K562 (cell line): Measurements from ENCODE around the gene MGAT4D. TPM values are rescaled to one million over a fixed set of nuclear protein-coding genes. Genes with fewer than 3 reads are reported as not detected.
A peak's percentile ranks its signal among the peaks of the same experiment; 100 is the strongest.

Source experiments
- CHD2 ChIP-seq: IDR thresholded peaks from 2 replicates; pipeline ENCODE4 v1.6.1; 2011; ENCODE audit warnings: low read depth, low read length
- EP400 ChIP-seq: fragments of 450-650 bp; IDR thresholded peaks from 2 replicates; pipeline ENCODE4 v1.6.1; 2017; ENCODE audit warnings: antibody characterized with exemption, mild to moderate bottlenecking, moderate library complexity
- ERF ChIP-seq: fragments of 450-650 bp; formaldehyde crosslinking; IDR thresholded peaks from 2 replicates; pipeline ENCODE4 v1.4.0; 2020; ENCODE audit warnings: mild to moderate bottlenecking, mixed read lengths
- GABPB2 ChIP-seq: fragments of 250-450 bp; sonication (Bioruptor Pico); conservative IDR thresholded peaks from 2 replicates; pipeline ENCODE4 v1.5.1; 2021; ENCODE audit warnings: mild to moderate bottlenecking
- GTF2E2 ChIP-seq: fragments of 200-800 bp; sonication (Bioruptor generic); IDR thresholded peaks from 2 replicates; pipeline ENCODE4 v1.6.1; 2016; ENCODE audit warnings: missing genetic modification characterization, missing compliant biosample characterization
- HNRNPL ChIP-seq: fragments of 200-400 bp; formaldehyde crosslinking; IDR thresholded peaks from 2 replicates; pipeline ENCODE4 v1.6.1; 2017; ENCODE audit warnings: low read depth, mild to moderate bottlenecking, low read length
- MBD1 ChIP-seq: fragments of 250-450 bp; sonication (Bioruptor Pico); IDR thresholded peaks from 2 replicates; pipeline ENCODE4 v1.8.0; 2022; ENCODE audit warnings: inconsistent platforms
- MITF ChIP-seq: IDR thresholded peaks from 2 replicates; pipeline ENCODE4 v1.6.1; 2014; ENCODE audit warnings: antibody characterized with exemption
- NCOR1 ChIP-seq: fragments of 450-650 bp; IDR thresholded peaks from 2 replicates; pipeline ENCODE4 v1.6.1; 2016; ENCODE audit warnings: mild to moderate bottlenecking, moderate library complexity
- NR2C1 ChIP-seq, 2 experiments: fragments of 450-650 bp; IDR thresholded peaks; 2 replicates each; pipeline ENCODE4 v1.6.1; 2017; ENCODE audit warnings: mild to moderate bottlenecking in 2 of 2, antibody characterized with exemption in 1 of 2, inconsistent platforms in 1 of 2, missing compliant biosample characterization in 1 of 2, missing genetic modification characterization in 1 of 2
- NRF1 ChIP-seq, 2 experiments: fragments of 450-650 bp; IDR thresholded peaks in 1 of 2; conservative IDR thresholded peaks in 1 of 2; 2 replicates each; pipeline ENCODE4 v1.6.1; 2014; ENCODE audit warnings: mild to moderate bottlenecking in 2 of 2
- PRPF4 ChIP-seq: fragments of 200-400 bp; formaldehyde crosslinking; IDR thresholded peaks from one replicate; pipeline ENCODE4 v1.6.1; 2017; ENCODE audit warnings: low read length, low read depth, mild to moderate bottlenecking; ENCODE audit not compliant: insufficient read depth, poor library complexity, severe bottlenecking
- RFX7 ChIP-seq: fragments of 250-450 bp; sonication (Bioruptor Pico); IDR thresholded peaks from 2 replicates; pipeline ENCODE4 v1.5.1; 2021; ENCODE audit warnings: mild to moderate bottlenecking
- RREB1 ChIP-seq: fragments of 250-450 bp; sonication (Bioruptor Pico); IDR thresholded peaks from 2 replicates; pipeline ENCODE4 v1.4.0; 2020
- SAFB2 ChIP-seq: fragments of 200-400 bp; formaldehyde crosslinking; IDR thresholded peaks from 2 replicates; pipeline ENCODE4 v1.6.1; 2018; ENCODE audit warnings: borderline replicate concordance, low read length, low read depth, moderate library complexity; ENCODE audit not compliant: severe bottlenecking
- SNIP1 ChIP-seq: fragments of 450-650 bp; IDR thresholded peaks from 2 replicates; pipeline ENCODE4 v1.7.1; 2017; ENCODE audit warnings: low read depth, mild to moderate bottlenecking
- ZFP30 ChIP-seq: fragments of 250-450 bp; sonication (Bioruptor Pico); IDR thresholded peaks from 2 replicates; pipeline ENCODE4 v1.8.0; 2022; ENCODE audit warnings: moderate library complexity, mild to moderate bottlenecking, inconsistent platforms, borderline replicate concordance
- ZNF121 ChIP-seq: sonication (generic); formaldehyde crosslinking; conservative IDR thresholded peaks from 2 replicates; pipeline ENCODE4 v1.8.0; 2022; ENCODE audit warnings: missing genetic modification reagents
- ZNF184 ChIP-seq: sonication (generic); formaldehyde crosslinking; IDR thresholded peaks from 2 replicates; pipeline ENCODE4 v1.5.0; 2020; ENCODE audit warnings: missing genetic modification reagents
- ZNF77 ChIP-seq: fragments of 250-450 bp; sonication (Bioruptor Pico); IDR thresholded peaks from 2 replicates; pipeline ENCODE4 v1.5.0; 2020
- polyA plus RNA-seq, 8 experiments: library from polyadenylated mRNA; depleted of rRNA in 4 of 8; stranded (reverse) in 5 of 8; unstranded in 3 of 8; fragments of >200 nt; fragmentation: Nextera tagmentation in 2 of 8; fragmentation: Illumina TruSeq in 1 of 8; extraction: Ambion mirVana in 2 of 8; extraction: Trizol in 1 of 8; gene quantifications; 2 replicates each; pipeline versions ENCODE4 v1.2.1 to v1.2.3, GENCODE V29; 2011 to 2014; ENCODE audit warnings: inconsistent platforms in 1 of 8, missing spikeins in 1 of 8
- total RNA-seq, 7 experiments: library from RNA; depleted of rRNA in 6 of 7; stranded (reverse); fragments of >200 nt in 6 of 7; fragmentation: Illumina TruSeq in 2 of 7; extraction: Trizol in 2 of 7; gene quantifications; 2 replicates each; pipeline versions ENCODE4 v1.2.1 to v1.2.3, GENCODE V29; 2011 to 2021; ENCODE audit warnings: low replicate concordance in 1 of 7

The MGAT4D gene
- total and polyA plus RNA-seq, 9 of the 15 experiments (the other 6 are each of a cell fraction or from before 2014, with no cell fraction given) = not detected

DNA sequence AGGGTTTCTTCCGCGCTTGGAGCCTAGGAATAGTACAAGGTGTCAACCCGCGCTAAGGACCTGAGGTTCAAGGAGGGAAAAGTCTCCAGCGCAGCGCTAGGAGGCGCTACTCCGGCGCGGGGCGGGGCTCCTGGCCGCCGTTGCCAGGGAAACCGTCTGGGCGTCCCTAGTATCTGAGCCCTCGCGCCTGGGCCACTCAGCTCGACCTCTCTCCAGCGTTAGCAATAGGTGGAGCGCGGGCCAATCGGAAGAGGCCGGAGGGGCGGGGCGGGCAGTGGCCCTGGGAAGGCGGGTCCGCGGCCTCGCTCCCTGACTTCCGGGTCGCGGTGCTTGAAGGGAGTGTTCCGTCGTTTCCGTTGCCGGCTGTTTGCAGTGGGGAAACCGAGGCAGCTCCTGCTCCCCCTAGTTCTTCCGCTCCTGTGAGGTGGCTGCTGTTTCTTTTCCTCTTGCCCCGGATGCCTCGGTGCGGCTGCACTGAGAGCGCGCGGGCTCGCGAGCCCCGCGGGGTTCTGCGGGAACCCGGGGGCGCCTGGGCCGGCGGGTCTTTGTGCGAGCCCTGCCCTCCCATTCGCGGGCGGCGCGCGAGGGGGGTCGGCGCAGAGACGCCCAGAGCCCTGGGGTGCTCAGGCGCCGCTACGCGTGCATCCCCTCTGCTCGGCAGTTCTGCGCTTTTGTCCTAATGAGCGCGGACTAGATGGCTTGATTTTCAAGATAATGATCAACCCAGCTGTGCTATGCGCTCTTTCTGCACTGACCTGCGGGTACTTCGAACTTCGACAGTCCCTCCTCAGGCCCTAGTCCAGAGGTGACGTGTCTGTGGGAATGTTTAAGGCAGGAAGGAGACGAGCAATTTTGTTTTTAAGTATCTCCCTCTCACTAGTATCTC is 26.0 kb upstream of the MGAT4D start, which contains the start of gene ELMOD2 (continued):
- TF ChIP-seq NCOR1 (0 out of 2 replicates have a peak, but pooled peaks have one; percentile 7), ZNF184 (CRISPR knock-in tag) (no peak), SNIP1 (peak; percentile 57; the same call in 1 of the 2 replicates), ERF (CRISPR knock-in tag) (no peak), ZFP30 (no peak), RREB1 (CRISPR knock-in tag) (no peak), RFX7 (CRISPR knock-in tag) (no peak), NRF1 (conservative IDR thresholded peaks at IDR 0.05 in 1 of 2, IDR thresholded peaks at IDR 0.05 in 1 of 2) (peak; percentile 78 to 81), SAFB2 (no peak), CHD2 (peak; percentile 68), EP400 (no peak; the same call in 1 of the 2 replicates), GTF2E2 (no peak), PRPF4 (no peak), ZNF77 (CRISPR knock-in tag) (no peak), NR2C1 (IDR thresholded peaks at IDR 0.05) (peak; percentile 96), NR2C1 (tag; IDR thresholded peaks at IDR 0.05) (peak; percentile 94), MBD1 (no peak), MITF (no peak), HNRNPL (no peak), GABPB2 (CRISPR knock-in tag) (no peak), ZNF121 (CRISPR knock-in tag) (no peak)
